ENCODE measurements around the gene MOB1A. TPM values are rescaled to one million over a fixed set of nuclear protein-coding genes. Genes with fewer than 3 reads are reported as not detected.

The MOB1A gene
- total and polyA plus RNA-seq, 10 of the 15 experiments (the other 5 are each of a cell fraction or from before 2014, with no cell fraction given) = 41.2 to 232 (median 172) TPM

- TF ChIP-seq RELB (IDR thresholded peaks at IDR 0.05; ENCODE audit: low read depth) = no peak
- TF ChIP-seq MEF2B (IDR thresholded peaks at IDR 0.05; ENCODE audit: partially characterized antibody, poor library complexity, severe bottlenecking) = no peak
- TF ChIP-seq ZBED1 (IDR thresholded peaks at IDR 0.05; ENCODE audit: borderline replicate concordance) = no peak
Observed at GRCh38 chr2:74107071-74107470, 71.6 kb downstream of the MOB1A start (continued).

- ATAC-seq (no peak), DNase-seq (ENCODE audit: low read depth, low spot score) (no peak), FAIRE-seq (no peak)
- H3K36me3 ChIP-seq (ENCODE audit: control insufficient read depth in 2 of 2, insufficient read depth in 2 of 2, low read length in 1 of 2) = peaks cover 13 to 19% of the 10 kb centered on the region in 2 experiments; a peak in 3 of 4 replicates
- H4K20me1 ChIP-seq (ENCODE audit: control insufficient read depth, insufficient read depth) = no peaks in the 10 kb centered on the region
- intact Hi-C loops (cut with micrococcal nuclease; ENCODE audit: unreplicated experiment) = no loop called here
- H3K9me3 ChIP-seq (replicated peaks; ENCODE audit: control insufficient read depth, insufficient read depth, low read length) = no peaks in the 10 kb centered on the region
- ChIA-PET RAD21 (ENCODE audit: unreplicated experiment) (interaction anchor here (1.6 kb wide), 2 partner anchors 197 to 278 kb away, joined by 5 to 7 read pairs; no protein-coding TSS in a partner anchor), SMC1A (ENCODE audit: uncharacterized antibody, unreplicated experiment) (interaction anchor here (0.6 to 2.1 kb wide), 5 partner anchors 8 to 278 kb away, joined by 3 to 17 read pairs (median 4); partner anchors contain the start of gene STAMBP), POLR2A (no interaction called here), CTCF (interaction anchor here (0.9 to 4.0 kb wide), 9 partner anchors 15 to 283 kb away, joined by 3 to 20 read pairs (median 5); partner anchors contain the start of gene STAMBP)
- BruUV-seq (replicated peaks) = no TSS peak
- no peak overlapping the region for H2AFZ ChIP-seq (ENCODE audit: control insufficient read depth, low read depth, low read length)
- H3K4me3 ChIP-seq = no peak overlapping the region
- in situ Hi-C loops (cut with MboI) = no loop called here
- H3K9ac ChIP-seq (ENCODE audit: control insufficient read depth, insufficient read depth, low read length) = no peak overlapping the region
- H3K4me2 ChIP-seq (ENCODE audit: control insufficient read depth, insufficient read depth) = no peak overlapping the region
- 98% methylated on average over 8 of the region's 8 CpGs for WGBS (ENCODE audit: insufficient coverage, insufficient replicate concordance, low lambda C conversion rate, missing lambda C conversion rate)
- H3K4me1 ChIP-seq (ENCODE audit: control insufficient read depth, insufficient read depth, low read length) = no peaks in the 10 kb centered on the region
- no peak overlapping the region for H3K27ac ChIP-seq (ENCODE audit: control insufficient read depth, insufficient read depth)
- no peaks in the 10 kb centered on the region for H3K27me3 ChIP-seq (replicated peaks in 1 of 2; ENCODE audit: control insufficient read depth in 2 of 2, insufficient read depth in 2 of 2, low read length in 1 of 2)
- no peaks in the 10 kb centered on the region for H3K79me2 ChIP-seq (ENCODE audit: control insufficient read depth, insufficient read depth, low read length)
- TF ChIP-seq ZNF207 (IDR thresholded peaks at IDR 0.05; ENCODE audit: borderline replicate concordance) = no peak
- no peak for TF ChIP-seq MTA3 (IDR thresholded peaks at IDR 0.05; ENCODE audit: borderline replicate concordance, low read length)
- TF ChIP-seq BHLHE40 (IDR thresholded peaks at IDR 0.05; ENCODE audit: borderline replicate concordance in 1 of 2, low read depth in 2 of 2, low read length in 1 of 2) = no peak
- no peak for TF ChIP-seq NRF1 (conservative IDR thresholded peaks at IDR 0.05; ENCODE audit: low read depth, low read length)
- TF ChIP-seq CREM (IDR thresholded peaks at IDR 0.05; ENCODE audit: low read depth) = no peak
- TF ChIP-seq RUNX3 (IDR thresholded peaks at IDR 0.05; ENCODE audit: low read length) = no peak
- no peak for TF ChIP-seq ETV6 (conservative IDR thresholded peaks at IDR 0.05 in 1 of 2, IDR thresholded peaks at IDR 0.05 in 1 of 2; ENCODE audit: borderline replicate concordance in 1 of 2, low read depth in 1 of 2)
- TF ChIP-seq CUX1 (IDR thresholded peaks at IDR 0.05; ENCODE audit: insufficient replicate concordance, low read depth, low read length) = no peak
Observed at GRCh38 chr2:74105413-74105812, 73.3 kb downstream of the MOB1A start.

All from GM12878 (cell line).